ENCODE measurements around the gene LGI2.
A peak's percentile ranks its signal among the peaks of the same experiment; 100 is the strongest.
"Not testable (repeated sequence)": the region's sequence is repeated elsewhere in the genome, so short reads cannot be mapped to it uniquely, and the experiment has no call there.

Gene LGI2

DNA sequence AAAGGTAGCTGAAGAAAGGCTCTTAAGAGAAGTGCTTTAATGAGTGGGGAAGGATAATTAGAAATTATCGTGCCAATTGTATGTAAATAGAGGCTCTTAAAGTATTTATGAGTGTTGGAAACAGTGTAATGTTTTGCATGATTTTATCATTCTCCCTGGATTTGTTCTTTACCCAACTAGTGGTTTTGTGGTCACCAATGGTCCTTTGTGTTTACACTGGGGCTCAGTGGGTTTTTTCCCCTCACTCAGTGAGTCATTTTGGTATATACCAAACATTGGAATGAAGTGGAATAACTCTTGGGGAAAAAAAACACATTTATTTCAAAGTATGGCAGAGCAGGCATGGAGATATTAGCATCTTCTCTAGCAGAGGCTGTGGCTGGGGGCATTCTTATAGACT lies 20.8 kb upstream of the LGI2 start:
- Histone ChIP-seq H3K27ac (no peak overlapping the region), H3K4me3 (no peak overlapping the region)

GRCh38 chr4:25050370-25051078 lies 19.8 kb upstream of the LGI2 start:
- no peak overlapping the region for H3K4me3 ChIP-seq
- H3K27ac ChIP-seq, result no peak overlapping the region

DNA sequence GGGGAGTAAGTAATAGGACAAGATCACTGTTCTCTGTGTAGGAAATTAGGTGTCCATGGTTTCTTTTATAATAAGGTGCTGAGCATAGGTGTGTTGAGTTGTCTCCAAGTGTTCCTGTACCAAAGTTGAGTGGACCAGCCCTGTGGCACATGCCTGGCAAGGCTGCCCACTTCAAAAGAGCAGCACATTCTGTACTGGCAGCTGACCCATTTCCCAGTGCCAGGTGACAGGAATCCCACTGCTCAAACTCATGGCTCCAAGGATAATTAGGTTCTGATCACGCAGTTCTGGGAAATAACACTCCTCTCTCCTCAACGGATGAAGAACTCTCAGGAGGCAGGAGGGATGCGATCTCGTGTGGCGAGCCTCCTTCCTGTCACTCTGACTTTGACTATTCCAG lies 12.8 kb upstream of the LGI2 start:
- no peak overlapping the region for H3K4me3 ChIP-seq
- H3K27ac ChIP-seq, result no peak overlapping the region

- no peak overlapping the region for H3K4me3 ChIP-seq
- no peak overlapping the region for H3K27ac ChIP-seq
Observed at GRCh38 chr4:25033526-25033925, 2.8 kb upstream of the LGI2 start.

DNA sequence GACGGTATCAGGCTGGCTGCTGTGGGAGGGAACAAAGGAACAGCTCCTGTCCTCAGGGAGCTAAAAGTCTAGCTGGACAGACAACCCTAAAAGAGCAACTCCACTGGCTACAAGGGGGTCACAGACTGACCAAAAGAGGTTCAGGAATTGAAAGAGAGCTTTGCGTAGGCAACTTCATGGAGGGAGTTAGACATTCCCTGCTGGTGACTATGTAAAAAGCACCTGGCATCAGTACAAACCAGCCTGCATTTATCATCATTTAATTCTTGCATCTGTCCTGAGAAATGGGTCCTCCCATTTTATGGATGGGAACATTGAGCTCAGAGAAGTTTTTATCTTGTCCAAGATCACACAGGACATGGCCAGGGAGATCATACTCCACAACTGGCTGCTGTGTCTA lies 1.4 kb upstream of the LGI2 start:
- no peak overlapping the region for H3K4me3 ChIP-seq
- H3K27ac ChIP-seq, result no peak overlapping the region

GRCh38 chr4:25031077-25031621 lies 403 bp upstream of the LGI2 start:
- H3K4me3 ChIP-seq, result peak overlapping the region; percentile 18 to 47 (median 31)
- H3K27ac ChIP-seq, result peak overlapping the region in 2 of 21 experiments; percentile 23 to 66

DNA sequence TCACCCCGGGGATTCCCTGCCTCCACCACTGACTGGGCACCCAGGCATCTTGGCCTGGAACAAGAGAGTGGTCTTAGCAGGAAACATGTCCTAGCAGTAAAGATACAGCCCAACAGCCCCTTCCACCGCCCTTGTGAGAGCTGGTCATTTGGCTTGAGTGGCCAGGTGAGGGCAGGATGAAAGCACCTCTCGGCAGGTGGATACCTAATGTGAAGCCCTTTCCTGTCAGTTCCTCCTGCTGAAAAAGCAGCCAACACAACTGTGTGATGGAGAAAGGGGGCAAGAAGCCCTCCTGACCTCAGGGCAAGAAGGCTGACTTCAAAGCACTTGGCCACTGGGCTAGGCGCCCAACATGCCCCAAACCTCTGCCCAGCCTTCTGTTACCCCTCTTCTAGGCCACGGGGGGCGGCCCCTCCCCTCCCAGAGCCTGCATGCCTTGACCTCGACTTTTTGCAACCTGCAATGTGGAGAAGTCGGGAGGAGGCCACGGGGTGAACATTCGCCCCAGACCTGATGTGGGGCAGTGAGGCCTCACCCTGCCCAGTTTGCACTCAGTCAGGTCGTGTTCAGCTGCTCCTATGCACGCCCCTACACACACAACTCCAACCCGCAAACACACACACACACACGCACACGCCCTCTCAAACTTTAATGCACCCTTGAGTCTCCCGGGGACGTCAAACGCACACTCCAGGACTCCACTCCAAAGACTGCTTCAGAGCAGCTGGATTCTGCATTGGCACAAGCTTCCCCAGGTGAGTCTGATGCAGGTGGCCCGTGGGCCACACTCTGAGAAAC lies 1.1 kb downstream of the LGI2 start:
- no peak overlapping the region for H3K27ac ChIP-seq

DNA sequence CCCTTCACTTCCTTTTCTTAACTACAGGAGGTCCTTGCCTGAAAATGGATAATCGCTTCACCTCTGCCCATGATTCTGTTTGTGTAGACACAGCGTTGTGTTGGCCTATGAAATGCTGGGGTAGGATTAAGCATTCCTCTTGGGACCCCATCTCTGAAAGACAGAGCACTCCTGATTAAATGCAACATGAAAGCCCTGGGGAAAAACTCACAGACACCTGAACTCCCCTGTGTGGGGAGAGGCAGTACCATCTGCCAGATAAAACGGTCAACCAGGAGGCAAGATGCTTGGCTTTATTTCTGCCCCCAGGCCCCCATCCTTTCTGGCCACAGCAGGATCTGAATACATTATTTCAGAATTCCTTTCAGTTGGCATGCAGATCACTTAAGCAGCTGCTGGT lies 1.9 kb downstream of the LGI2 start:
- no peak overlapping the region for H3K4me3 ChIP-seq
- H3K27ac ChIP-seq, result no peak overlapping the region

More for the DNA sequence above, 1.1 kb downstream of the LGI2 start:
- peak overlapping the region in 5 of 7 experiments; percentile 18 to 47 (median 33) for H3K4me3 ChIP-seq

- no peak overlapping the region for H3K27ac ChIP-seq
Observed at GRCh38 chr4:25022766-25023165, 8.0 kb downstream of the LGI2 start.

GRCh38 chr4:25021216-25021615 lies 9.5 kb downstream of the LGI2 start:
- no peak overlapping the region for H3K4me3 ChIP-seq

More at GRCh38 chr4:25022766-25023165, 8.0 kb downstream of the LGI2 start:
- no peak overlapping the region for H3K4me3 ChIP-seq

DNA sequence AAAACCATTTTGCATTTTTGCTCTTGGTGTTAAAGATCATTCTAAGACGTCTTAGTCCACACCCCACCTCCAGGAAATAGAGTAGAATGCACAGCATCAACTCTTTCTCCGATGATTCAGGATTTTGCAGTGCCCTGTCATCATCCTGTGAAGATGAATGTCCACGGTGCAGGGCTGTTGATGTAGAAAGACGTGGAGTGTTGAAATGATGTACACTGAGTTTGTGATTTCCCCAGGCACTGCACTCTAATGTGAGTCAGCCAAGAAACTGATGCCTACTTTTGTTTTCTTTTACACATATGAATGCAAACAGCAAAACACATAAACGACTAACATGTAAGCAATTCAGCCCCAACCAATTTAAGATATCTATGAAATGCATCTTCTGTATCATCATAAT lies 10.5 kb downstream of the LGI2 start:
- no peak overlapping the region for H3K27ac ChIP-seq

More at GRCh38 chr4:25021216-25021615, 9.5 kb downstream of the LGI2 start:
- H3K27ac ChIP-seq, result no peak overlapping the region

GRCh38 chr4:25019501-25019900 lies 11.2 kb downstream of the LGI2 start:
- Histone ChIP-seq H3K4me3 (no peak overlapping the region), H3K27ac (no peak overlapping the region)

More for the DNA sequence above, 10.5 kb downstream of the LGI2 start:
- H3K4me3 ChIP-seq, result no peak overlapping the region

- H3K27ac ChIP-seq, result no peak overlapping the region
- H3K4me3 ChIP-seq, result no peak overlapping the region
Observed at GRCh38 chr4:25015012-25015411, 15.7 kb downstream of the LGI2 start.

GRCh38 chr4:25014662-25014983 lies 16.1 kb downstream of the LGI2 start:
- H3K4me3 ChIP-seq, H3K27ac ChIP-seq: not testable (repeated sequence)

GRCh38 chr4:25013756-25014661 lies 16.7 kb downstream of the LGI2 start:
- no peak overlapping the region for H3K4me3 ChIP-seq
- H3K27ac ChIP-seq, result peak overlapping the region in 2 of 21 experiments; percentile 7 to 44

- no peak overlapping the region for H3K27ac ChIP-seq
- no peak overlapping the region for H3K4me3 ChIP-seq
Observed at GRCh38 chr4:25012655-25013054, 18.1 kb downstream of the LGI2 start.

DNA sequence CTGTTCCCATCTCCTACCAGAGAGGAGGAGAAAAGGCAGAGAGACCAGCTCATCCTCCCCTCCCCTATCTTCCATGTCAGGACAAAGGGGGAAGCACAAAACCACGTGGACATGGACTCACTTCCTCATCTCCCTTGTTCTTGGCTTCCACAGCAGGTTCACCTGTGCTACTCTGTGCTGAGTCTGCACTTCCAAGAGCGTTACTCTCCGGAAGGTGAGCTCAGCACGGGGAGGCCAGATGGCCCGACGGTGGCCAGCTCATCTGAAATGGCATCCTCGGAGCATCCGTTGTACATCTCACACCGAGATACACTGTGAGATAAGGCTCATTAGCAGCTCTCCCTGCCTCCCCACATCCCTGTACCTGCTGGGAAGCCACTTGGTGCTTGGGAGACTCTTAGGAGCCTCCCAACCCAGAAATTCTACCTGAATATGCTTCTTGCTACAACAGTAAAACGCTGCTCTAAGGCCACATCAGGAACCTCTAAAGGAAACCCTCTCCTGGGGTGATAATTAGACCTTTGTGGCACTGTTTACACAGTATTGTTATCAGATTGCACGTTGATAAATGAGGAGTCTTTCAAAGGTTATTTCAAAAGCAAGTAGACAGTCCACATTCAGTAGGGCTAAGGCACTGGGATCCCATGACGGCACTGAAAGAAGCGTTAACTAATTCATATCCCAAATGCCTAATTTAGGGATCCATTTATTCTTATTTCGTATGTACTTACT lies 19.4 kb downstream of the LGI2 start:
- no peak overlapping the region for H3K27ac ChIP-seq
- no peak overlapping the region for H3K4me3 ChIP-seq

- Histone ChIP-seq H3K4me3 (no peak overlapping the region), H3K27ac (no peak overlapping the region)
Observed at GRCh38 chr4:25007598-25007997, 23.1 kb downstream of the LGI2 start.

- Histone ChIP-seq H3K4me3 (no peak overlapping the region), H3K27ac (peak overlapping the region in 3 of 21 experiments; percentile 6 to 48 (median 10))
Observed at GRCh38 chr4:25002681-25003080, 28.1 kb downstream of the LGI2 start.
